AG10803 (cell line): Measurements from ENCODE around the gene PAXX.

Experiments
- DNase-seq: peaks from one replicate; pipeline ENCODE4 v3.0.0; 2010; ENCODE audit warnings: low read depth
- H3K4me3 ChIP-seq: 2 replicates; pipeline ENCODE4 v1.5.1; 2011; ENCODE audit warnings: mild to moderate bottlenecking, low read length, control low read depth
- TF ChIP-seq, protein P1 (sequence below): conservative IDR thresholded peaks from 2 replicates; pipeline ENCODE4 v1.5.1; 2011; ENCODE audit warnings: mild to moderate bottlenecking, low read length, control low read depth, inconsistent platforms

The PAXX gene

DNA sequence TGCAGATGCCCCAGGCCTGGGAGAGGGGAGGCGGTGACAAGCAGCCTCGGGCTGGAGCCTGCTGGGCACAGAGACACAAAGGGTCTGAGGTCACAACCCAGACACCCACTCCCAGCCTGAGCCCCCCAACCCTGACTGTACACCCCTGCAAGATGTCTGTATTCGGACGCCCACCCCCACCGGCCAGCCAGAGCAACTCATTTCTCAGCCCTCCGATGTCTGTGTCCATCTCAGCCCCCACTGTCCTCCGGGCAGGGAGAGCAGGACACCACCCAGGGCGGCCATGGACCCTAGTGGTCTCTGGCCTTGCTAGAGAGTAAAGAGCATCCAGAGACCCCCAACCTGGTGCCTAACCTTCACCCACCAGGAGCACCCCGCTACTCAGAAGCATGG, 36.3 kb upstream of the PAXX start:
- TF ChIP-seq, protein P1, sequence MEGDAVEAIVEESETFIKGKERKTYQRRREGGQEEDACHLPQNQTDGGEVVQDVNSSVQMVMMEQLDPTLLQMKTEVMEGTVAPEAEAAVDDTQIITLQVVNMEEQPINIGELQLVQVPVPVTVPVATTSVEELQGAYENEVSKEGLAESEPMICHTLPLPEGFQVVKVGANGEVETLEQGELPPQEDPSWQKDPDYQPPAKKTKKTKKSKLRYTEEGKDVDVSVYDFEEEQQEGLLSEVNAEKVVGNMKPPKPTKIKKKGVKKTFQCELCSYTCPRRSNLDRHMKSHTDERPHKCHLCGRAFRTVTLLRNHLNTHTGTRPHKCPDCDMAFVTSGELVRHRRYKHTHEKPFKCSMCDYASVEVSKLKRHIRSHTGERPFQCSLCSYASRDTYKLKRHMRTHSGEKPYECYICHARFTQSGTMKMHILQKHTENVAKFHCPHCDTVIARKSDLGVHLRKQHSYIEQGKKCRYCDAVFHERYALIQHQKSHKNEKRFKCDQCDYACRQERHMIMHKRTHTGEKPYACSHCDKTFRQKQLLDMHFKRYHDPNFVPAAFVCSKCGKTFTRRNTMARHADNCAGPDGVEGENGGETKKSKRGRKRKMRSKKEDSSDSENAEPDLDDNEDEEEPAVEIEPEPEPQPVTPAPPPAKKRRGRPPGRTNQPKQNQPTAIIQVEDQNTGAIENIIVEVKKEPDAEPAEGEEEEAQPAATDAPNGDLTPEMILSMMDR: no peak
- DNase-seq: no peak
- no peak overlapping the region for H3K4me3 ChIP-seq

DNA sequence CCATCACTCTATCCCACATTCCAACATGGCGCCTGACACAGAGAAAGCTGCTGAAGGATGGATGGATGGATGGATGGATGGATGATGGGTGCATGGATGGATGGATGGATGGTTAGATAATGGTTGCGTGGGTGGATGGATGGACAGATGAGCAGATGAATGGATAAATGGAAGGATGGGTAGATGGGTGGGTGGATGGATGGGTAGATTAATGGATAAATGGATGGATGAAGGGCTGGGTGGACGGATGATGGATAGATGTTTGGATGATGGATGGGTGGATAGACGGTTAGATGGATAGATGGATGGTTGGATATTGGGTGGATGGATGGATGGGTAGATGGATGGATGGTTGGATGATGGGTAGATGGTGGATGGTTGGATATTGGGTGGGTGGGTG, 35.6 kb upstream of the PAXX start:
- TF ChIP-seq, protein P1: no peak
- DNase-seq: no peak

DNA sequence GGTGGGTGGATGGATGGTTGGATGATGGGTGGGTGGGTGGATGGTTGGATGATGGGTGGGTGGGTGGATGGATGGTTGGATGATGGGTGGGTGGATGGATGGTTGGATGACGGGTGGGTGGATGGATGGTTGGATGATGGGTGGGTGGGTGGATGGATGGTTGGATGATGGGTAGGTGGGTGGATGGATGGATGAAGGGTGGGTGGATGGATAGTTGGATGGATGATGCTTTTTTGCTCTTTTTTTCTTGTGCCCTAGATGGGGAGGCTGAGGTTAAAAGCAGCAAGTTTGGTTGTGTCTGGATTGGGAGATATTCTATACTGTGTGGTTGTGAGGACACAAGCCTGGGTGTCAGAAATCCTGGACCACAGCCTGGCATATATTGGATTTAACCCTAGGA, 34.8 kb upstream of the PAXX start:
- TF ChIP-seq, protein P1: no peak
- no peak for DNase-seq
- no peak overlapping the region for H3K4me3 ChIP-seq

More for the DNA sequence above, 35.6 kb upstream of the PAXX start:
- H3K4me3 ChIP-seq: no peak overlapping the region

DNA sequence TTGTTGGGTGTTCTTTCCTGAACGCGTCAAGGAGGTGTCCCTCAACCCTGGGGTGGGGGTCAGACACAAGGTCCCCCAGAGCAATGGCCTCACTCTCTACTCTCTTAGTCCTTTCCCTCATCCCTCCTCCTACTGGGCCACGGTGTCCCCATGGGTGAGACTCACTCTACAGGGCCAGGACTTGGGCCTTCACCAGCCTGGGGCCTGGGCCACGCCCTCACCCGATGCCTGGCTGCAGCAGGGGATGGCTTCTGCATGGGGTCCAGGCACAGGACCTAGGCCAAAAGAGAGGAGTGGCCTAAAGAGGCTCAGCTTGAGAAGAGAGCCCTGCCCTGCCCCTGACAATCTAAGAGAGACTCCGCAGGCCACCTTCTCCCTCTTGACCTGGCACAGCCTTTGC, 34.3 kb upstream of the PAXX start:
- TF ChIP-seq, protein P1: no peak
- H3K4me3 ChIP-seq: no peak overlapping the region
- no peak for DNase-seq

DNA sequence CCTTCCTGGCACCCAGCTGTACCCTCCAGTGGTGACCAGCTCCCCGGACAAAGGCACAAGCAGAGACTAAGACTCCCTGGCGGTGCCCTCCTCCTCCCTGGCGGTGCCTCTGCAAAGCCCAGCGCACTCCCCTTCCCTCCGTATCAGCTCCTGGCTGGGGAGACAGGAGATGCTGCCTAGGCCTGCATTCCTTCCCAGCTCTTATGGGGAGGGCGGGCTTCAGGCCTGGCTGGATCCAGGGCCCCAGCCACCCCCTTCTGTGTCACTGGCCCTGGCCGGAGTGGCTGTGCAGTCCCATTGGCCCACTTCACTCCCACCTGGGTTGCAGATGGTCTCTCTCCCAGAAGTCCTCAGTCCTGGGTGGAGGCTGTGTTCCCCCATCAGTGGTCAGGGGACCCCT, 33.7 kb upstream of the PAXX start:
- TF ChIP-seq, protein P1: no peak
- DNase-seq: no peak

DNA sequence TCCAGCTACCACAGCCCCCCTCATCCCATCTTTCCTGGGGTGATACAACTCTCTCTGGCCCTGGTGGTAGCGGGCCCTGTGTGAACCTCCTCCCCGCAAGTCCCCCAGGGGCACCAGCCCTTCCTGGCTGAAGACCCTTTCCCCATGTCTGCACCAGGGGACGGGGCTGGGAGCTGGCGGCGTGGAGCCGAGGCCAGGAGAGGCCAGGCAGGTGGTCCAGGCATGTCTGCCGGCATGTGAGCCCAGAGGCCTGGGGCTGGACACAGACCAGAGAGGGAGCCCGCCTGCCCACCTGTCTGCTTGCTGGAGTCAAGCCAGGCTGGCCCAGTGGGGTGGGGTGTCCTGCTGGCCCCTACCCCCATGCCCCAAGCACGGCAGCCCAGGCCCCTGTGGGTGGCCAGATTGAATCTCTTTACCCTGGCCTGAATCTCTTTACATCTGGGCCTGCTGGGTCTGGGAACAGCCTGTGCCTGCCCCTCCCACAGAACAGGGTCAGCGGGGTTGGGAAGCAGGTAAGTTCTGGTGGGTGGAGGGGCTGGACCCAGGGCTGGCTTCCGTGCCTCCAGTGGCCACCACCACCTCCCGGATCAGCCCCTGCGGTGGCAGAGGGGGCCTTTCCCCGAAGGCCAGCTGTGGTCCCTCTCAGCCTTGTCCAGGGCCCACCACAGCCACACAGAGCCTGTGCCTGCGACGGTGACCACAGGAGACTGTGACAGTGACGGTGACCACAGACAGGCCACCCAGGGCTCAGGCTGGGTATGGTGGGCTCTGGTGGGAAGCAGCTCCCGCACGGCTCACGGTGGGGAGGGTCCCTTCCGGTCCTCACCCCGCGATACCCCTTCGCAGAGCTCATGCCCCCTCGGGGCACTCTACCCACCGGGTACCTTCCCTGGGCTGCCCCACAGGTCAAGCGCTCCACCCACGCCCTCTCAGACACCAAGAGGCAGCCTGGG, 33.0 kb upstream of the PAXX start:
- no peak overlapping the region for H3K4me3 ChIP-seq
- no peak for DNase-seq
- TF ChIP-seq, protein P1: no peak

More for the DNA sequence above, 33.7 kb upstream of the PAXX start:
- H3K4me3 ChIP-seq: no peak overlapping the region
